PFSK-1 (cell line): ENCODE measurements around the gene YAE1.

Source experiments
- POLR2AphosphoS5 ChIP-seq: IDR thresholded peaks from 2 replicates; pipeline ENCODE4 v1.6.1; 2012; ENCODE audit warnings: low read depth, mild to moderate bottlenecking, control low read depth, low read length, moderate library complexity
- REST ChIP-seq, 2 experiments: IDR thresholded peaks; 2 replicates each; pipeline versions ENCODE4 v1.6.1 to v1.8.0; 2011 to 2012; ENCODE audit warnings: low read depth in 2 of 2, low read length in 2 of 2, control low read depth in 1 of 2, inconsistent platforms in 1 of 2, mild to moderate bottlenecking in 1 of 2, moderate library complexity in 1 of 2; ENCODE audit not compliant: insufficient read depth in 1 of 2
- SIN3A ChIP-seq: IDR thresholded peaks from 2 replicates; pipeline ENCODE4 v1.6.1; 2012; ENCODE audit warnings: mild to moderate bottlenecking, low read length, moderate library complexity, borderline replicate concordance; ENCODE audit not compliant: insufficient read depth
- TAF1 ChIP-seq: IDR thresholded peaks from 2 replicates; pipeline ENCODE4 v1.6.1; 2012; ENCODE audit warnings: low read length, control low read depth, borderline replicate concordance; ENCODE audit not compliant: insufficient read depth

DNA sequence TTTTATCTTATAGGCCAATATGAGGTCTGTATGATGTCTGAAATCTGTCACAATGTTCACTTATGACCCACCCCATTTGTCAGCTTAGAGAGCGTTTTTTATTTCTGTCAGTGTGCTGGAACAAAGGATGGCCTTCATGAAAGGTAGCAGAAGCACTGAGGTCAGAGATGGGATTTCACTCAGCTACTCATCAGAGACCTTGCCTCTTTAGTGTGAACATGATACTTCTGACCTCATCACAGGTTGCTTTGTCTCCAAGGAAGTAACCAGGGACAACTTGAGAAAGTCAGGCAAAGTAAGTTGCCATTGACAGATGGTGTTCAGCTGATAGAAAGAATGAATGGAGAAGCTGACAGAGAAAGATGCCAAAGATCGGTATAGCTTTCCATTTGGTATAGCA lies 16.3 kb downstream of the YAE1 start:
- no peak for TF ChIP-seq SIN3A
- TF ChIP-seq POLR2AphosphoS5 = no peak
- TF ChIP-seq REST (IDR thresholded peaks at IDR 0.05; ENCODE audit: insufficient read depth in 1 of 2, low read depth in 2 of 2, low read length in 2 of 2) = no peak
- no peak for TF ChIP-seq TAF1
